Body of pancreas (tissue), 4 donors: ENCODE results near the gene PDE1C. TPM values are rescaled to one million over a fixed set of nuclear protein-coding genes. Genes with fewer than 3 reads are reported as not detected.

ENCODE experiments used
- ATAC-seq: fragments of 150-250 bp; one replicate; pipeline ENCODE4 v1.9.1; 2016
- DNase-seq, 4 donors: peaks; one replicate each; pipeline ENCODE4 v3.0.0-alpha.2; 2019
- H3K27ac ChIP-seq, 4 donors: fragments of 200-600 bp; sonication (generic); 1 replicate in 3 of 4; 2 replicates in 1 of 4; pipeline versions ENCODE4 v1.5.1 to v1.6.1; 2016 to 2019; ENCODE audit warnings: mild to moderate bottlenecking in 1 of 4, mixed read lengths in 1 of 4, moderate library complexity in 1 of 4
- H3K27me3 ChIP-seq, 2 donors: fragments of 200-600 bp; sonication (generic); one replicate each; pipeline ENCODE4 v1.6.0; 2016; ENCODE audit warnings: mild to moderate bottlenecking in 1 of 2
- H3K36me3 ChIP-seq, 2 donors: fragments of 200-600 bp; sonication (generic); replicated peaks in 1 of 2; 2 replicates each; pipeline ENCODE4 v1.5.1; 2016; ENCODE audit warnings: low read depth in 2 of 2; ENCODE audit not compliant: insufficient read depth in 1 of 2
- H3K4me1 ChIP-seq: fragments of 200-600 bp; sonication (generic); one replicate; pipeline ENCODE4 v1.6.0; 2016
- H3K4me3 ChIP-seq, 2 donors: fragments of 200-600 bp; sonication (generic); 1 replicate in 1 of 2; 2 replicates in 1 of 2; pipeline ENCODE4 v1.5.1; 2016 to 2019
- H3K9me3 ChIP-seq, 3 donors: fragments of 200-600 bp; sonication (generic); 1 replicate in 2 of 3; 2 replicates in 1 of 3; pipeline ENCODE4 v1.5.1; 2016
- POLR2A ChIP-seq, 3 donors: fragments of 450-650 bp; IDR thresholded peaks; one replicate each; pipeline ENCODE4 v1.6.1; 2016; ENCODE audit warnings: antibody characterized with exemption in 3 of 3, mild to moderate bottlenecking in 2 of 3
- WGBS, 2 donors: methylation state at CpG; one replicate each; pipeline ENCODE4 v1.1.5; 2017; 5-methylcytosine and 5-hydroxymethylcytosine counted together
- intact Hi-C: fragments of 100-400 bp; cut with DNase I; formaldehyde crosslinking; loops from one replicate; pipeline ENCODE4 v1.15.1; 2023
- total RNA-seq, 2 donors: library from RNA; depleted of rRNA; stranded (reverse); fragments of >200 nt; gene quantifications; one replicate each; pipeline ENCODE4 v1.1.0, GENCODE V29; 2016
- TF ChIP-seq, protein P1 (sequence below), 7 experiments: fragments of 450-650 bp in 4 of 7; fragments of 200-600 bp in 3 of 7; sonication (generic) in 3 of 7; IDR thresholded peaks; one replicate each; pipeline ENCODE4 v1.5.1; 2016 to 2019; ENCODE audit warnings: antibody characterized with exemption in 7 of 7

The PDE1C gene
- total RNA-seq, 2 donors from 2014 or later, result 1.8 to 4.9 TPM

DNA sequence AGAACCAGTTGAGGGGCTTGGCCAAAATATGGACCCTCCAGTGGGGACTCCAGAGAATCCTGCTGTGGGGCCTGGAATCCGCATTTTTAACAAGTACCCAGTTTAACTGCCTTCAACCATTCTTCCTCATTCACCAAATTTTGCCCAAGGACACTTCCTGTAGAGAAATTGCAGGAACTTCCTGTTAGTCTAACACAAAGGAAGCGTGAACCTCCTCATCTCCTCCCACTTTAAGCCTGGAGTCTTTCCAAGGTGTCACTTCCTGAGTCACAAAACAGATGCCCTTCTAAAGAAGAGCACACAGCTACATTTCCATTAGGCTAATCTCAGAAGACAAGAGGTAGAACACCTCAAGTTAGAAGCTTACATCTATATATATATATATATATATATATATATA lies 194.8 kb downstream of the PDE1C start:
- H3K4me1 ChIP-seq, result no peaks in the 10 kb centered on the region
- H3K27me3 ChIP-seq, result no peaks in the 10 kb centered on the region
- DNase-seq (no peak), ATAC-seq (no peak)
- H3K4me3 ChIP-seq, result no peak overlapping the region
- TF ChIP-seq POLR2A (IDR thresholded peaks at IDR 0.05), result no peak
- TF ChIP-seq, protein P1, sequence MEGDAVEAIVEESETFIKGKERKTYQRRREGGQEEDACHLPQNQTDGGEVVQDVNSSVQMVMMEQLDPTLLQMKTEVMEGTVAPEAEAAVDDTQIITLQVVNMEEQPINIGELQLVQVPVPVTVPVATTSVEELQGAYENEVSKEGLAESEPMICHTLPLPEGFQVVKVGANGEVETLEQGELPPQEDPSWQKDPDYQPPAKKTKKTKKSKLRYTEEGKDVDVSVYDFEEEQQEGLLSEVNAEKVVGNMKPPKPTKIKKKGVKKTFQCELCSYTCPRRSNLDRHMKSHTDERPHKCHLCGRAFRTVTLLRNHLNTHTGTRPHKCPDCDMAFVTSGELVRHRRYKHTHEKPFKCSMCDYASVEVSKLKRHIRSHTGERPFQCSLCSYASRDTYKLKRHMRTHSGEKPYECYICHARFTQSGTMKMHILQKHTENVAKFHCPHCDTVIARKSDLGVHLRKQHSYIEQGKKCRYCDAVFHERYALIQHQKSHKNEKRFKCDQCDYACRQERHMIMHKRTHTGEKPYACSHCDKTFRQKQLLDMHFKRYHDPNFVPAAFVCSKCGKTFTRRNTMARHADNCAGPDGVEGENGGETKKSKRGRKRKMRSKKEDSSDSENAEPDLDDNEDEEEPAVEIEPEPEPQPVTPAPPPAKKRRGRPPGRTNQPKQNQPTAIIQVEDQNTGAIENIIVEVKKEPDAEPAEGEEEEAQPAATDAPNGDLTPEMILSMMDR (IDR thresholded peaks at IDR 0.05), result no peak
- no peaks in the 10 kb centered on the region for H3K9me3 ChIP-seq
- H3K27ac ChIP-seq, result no peak overlapping the region
- no peaks in the 10 kb centered on the region for H3K36me3 ChIP-seq
- 76 to 80% methylated on average over 2 of the region's 2 CpGs for WGBS, 2 donors
- intact Hi-C loops, result no loop called here

DNA sequence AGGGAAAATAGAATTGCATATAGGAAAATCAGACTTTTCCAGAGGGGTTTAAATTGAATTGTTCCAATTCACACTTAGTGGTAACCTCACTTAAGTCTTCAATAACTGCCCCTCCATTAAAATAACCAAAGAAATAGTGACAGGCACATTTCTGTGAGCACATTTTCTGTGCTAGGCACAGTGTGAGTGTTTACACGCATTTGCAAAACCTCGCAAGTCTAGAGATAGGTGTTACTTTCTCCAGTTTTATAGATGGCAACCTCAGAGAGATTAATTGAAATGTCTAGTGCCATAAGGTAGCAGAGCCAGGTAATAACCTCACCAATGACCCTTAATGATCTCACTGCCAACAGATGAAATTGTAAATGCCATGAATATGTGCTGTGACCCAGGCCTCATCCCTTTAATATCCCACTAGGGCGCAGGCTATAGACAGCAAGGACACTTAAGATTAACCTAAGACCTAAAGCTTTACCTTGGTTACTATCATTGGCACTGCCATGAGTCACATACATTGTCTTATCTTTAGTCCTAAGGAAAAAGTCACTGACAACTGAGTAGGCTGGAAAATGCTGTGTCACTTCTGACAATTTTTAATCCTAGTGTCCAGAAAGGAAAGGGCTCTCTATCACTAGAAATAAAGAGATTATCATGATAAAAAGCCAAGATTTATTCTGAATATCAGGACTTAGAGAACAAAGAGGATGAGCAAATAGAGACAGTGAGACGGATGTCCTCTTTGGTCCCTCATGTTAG lies 195.4 kb downstream of the PDE1C start:
- no peak overlapping the region for H3K4me3 ChIP-seq
- H3K27me3 ChIP-seq, result no peaks in the 10 kb centered on the region
- no peak for DNase-seq
- 86 to 87% methylated on average over 4 of the region's 4 CpGs for WGBS, 2 donors
- no peak overlapping the region for H3K27ac ChIP-seq
- no peak for TF ChIP-seq POLR2A (IDR thresholded peaks at IDR 0.05)
- TF ChIP-seq, protein P1 (IDR thresholded peaks at IDR 0.05), result no peak
- no peaks in the 10 kb centered on the region for H3K4me1 ChIP-seq
- H3K36me3 ChIP-seq, result no peaks in the 10 kb centered on the region
- intact Hi-C loops, result no loop called here
- H3K9me3 ChIP-seq, result no peaks in the 10 kb centered on the region
- ATAC-seq, result no peak

- no peaks in the 10 kb centered on the region for H3K4me1 ChIP-seq
- no peaks in the 10 kb centered on the region for H3K36me3 ChIP-seq
- no peak overlapping the region for H3K27ac ChIP-seq
- WGBS, 2 donors, result 56 to 59% methylated on average over 3 of the region's 3 CpGs
- H3K9me3 ChIP-seq, result no peaks in the 10 kb centered on the region
- DNase-seq (no peak), ATAC-seq (no peak)
- no peaks in the 10 kb centered on the region for H3K27me3 ChIP-seq
- no peak overlapping the region for H3K4me3 ChIP-seq
- intact Hi-C loops, result no loop called here
- TF ChIP-seq POLR2A (IDR thresholded peaks at IDR 0.05), result no peak
- TF ChIP-seq, protein P1 (IDR thresholded peaks at IDR 0.05), result no peak
Observed at GRCh38 chr7:31873816-31874597, 196.2 kb downstream of the PDE1C start.

- DNase-seq (no peak), ATAC-seq (no peak)
- WGBS, 2 donors, result 68 to 69% methylated on average over 10 of the region's 10 CpGs
- Histone ChIP-seq H3K27me3 (no peaks in the 10 kb centered on the region), H3K4me3 (no peak overlapping the region), H3K27ac (no peak overlapping the region), H3K4me1 (no peaks in the 10 kb centered on the region), H3K9me3 (no peaks in the 10 kb centered on the region), H3K36me3 (no peaks in the 10 kb centered on the region)
- TF ChIP-seq, protein P1 (IDR thresholded peaks at IDR 0.05), result no peak
- no peak for TF ChIP-seq POLR2A (IDR thresholded peaks at IDR 0.05)
- intact Hi-C loops, result no loop called here
Observed at GRCh38 chr7:31872545-31873370, 197.4 kb downstream of the PDE1C start.
